Gastrocnemius medialis (tissue), 4 donors: ENCODE data around the gene NLRX1.

Experiments
- POLR2A ChIP-seq, 2 donors: fragments of 450-650 bp; IDR thresholded peaks; one replicate each; pipeline ENCODE4 v1.6.1; 2017; ENCODE audit warnings: antibody characterized with exemption in 2 of 2, mild to moderate bottlenecking in 2 of 2, moderate library complexity in 2 of 2
- TF ChIP-seq, protein P1 (sequence below), 5 experiments: fragments of 450-650 bp in 3 of 5; fragments of 200-600 bp in 2 of 5; sonication (generic) in 2 of 5; IDR thresholded peaks in 4 of 5; conservative IDR thresholded peaks in 1 of 5; 1 replicate in 4 of 5; 2 replicates in 1 of 5; pipeline ENCODE4 v1.5.1; 2016 to 2019; ENCODE audit warnings: antibody characterized with exemption in 5 of 5, mild to moderate bottlenecking in 3 of 5, moderate library complexity in 3 of 5

DNA sequence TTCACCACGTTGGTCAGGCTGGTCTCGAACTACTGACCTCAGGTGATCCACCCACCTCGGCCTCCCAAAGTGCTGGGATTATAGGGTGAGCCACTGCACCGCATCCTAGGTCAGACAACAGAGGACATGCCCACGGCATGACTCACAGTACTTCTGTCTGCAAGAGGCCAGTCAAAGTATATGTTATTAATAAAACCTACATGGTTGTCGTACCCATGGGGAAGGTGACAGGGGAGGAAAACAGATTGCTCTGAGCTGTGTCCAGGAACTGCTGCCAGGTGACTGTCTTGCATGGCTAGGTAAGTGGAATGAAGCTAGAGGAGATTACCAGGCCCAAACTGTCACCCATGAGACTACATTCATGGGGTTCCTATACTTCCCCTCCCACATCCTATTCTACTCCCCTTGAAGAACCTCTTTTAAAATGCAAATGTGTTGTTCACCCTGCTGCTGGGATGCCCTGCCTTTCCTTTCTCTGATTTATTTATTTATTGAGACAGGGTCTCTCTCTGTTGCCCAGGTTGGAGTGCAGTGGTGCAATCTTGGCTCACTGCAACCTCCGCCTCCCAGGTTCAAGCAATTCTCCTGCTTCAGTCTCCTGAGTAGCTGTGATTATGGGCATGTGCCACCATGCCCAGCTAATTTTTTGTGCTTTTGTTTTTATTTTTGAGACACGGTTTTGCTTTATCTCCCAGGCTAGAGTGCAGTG lies 2.0 kb upstream of the NLRX1 start:
- TF ChIP-seq, protein P1, sequence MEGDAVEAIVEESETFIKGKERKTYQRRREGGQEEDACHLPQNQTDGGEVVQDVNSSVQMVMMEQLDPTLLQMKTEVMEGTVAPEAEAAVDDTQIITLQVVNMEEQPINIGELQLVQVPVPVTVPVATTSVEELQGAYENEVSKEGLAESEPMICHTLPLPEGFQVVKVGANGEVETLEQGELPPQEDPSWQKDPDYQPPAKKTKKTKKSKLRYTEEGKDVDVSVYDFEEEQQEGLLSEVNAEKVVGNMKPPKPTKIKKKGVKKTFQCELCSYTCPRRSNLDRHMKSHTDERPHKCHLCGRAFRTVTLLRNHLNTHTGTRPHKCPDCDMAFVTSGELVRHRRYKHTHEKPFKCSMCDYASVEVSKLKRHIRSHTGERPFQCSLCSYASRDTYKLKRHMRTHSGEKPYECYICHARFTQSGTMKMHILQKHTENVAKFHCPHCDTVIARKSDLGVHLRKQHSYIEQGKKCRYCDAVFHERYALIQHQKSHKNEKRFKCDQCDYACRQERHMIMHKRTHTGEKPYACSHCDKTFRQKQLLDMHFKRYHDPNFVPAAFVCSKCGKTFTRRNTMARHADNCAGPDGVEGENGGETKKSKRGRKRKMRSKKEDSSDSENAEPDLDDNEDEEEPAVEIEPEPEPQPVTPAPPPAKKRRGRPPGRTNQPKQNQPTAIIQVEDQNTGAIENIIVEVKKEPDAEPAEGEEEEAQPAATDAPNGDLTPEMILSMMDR (IDR thresholded peaks at IDR 0.05 in 4 of 5, conservative IDR thresholded peaks at IDR 0.05 in 1 of 5): no peak
- no peak for TF ChIP-seq POLR2A (IDR thresholded peaks at IDR 0.05)
